Mucosa of descending colon (tissue), 3 donors: Measurements from ENCODE around the gene ADAMTS17. TPM values are rescaled to one million over a fixed set of nuclear protein-coding genes. Genes with fewer than 3 reads are reported as not detected.

Source experiments
- ATAC-seq: fragments of 200-7000 bp; cut with Tn5 transposase; one replicate; pipeline ENCODE4 v1.9.1; 2020; ENCODE audit warnings: mild to moderate bottlenecking, moderate library complexity
- DNase-seq, 3 donors: peaks; one replicate each; pipeline ENCODE4 v3.0.0-alpha.2; 2020
- H3K36me3 ChIP-seq: fragments of 200-600 bp; one replicate; pipeline ENCODE4 v1.8.0; 2021; ENCODE audit warnings: low read depth, mild to moderate bottlenecking
- H3K4me1 ChIP-seq: fragments of 200-600 bp; one replicate; pipeline ENCODE4 v1.8.0; 2021; ENCODE audit warnings: low read depth, mild to moderate bottlenecking
- H3K4me3 ChIP-seq: fragments of 200-600 bp; one replicate; pipeline ENCODE4 v1.8.0; 2021; ENCODE audit warnings: mild to moderate bottlenecking
- H3K9me3 ChIP-seq: fragments of 200-600 bp; one replicate; pipeline ENCODE4 v1.8.0; 2021; ENCODE audit warnings: mild to moderate bottlenecking
- intact Hi-C, 2 donors: fragments of 100-400 bp; cut with DNase I in 1 of 2; cut with micrococcal nuclease in 1 of 2; formaldehyde crosslinking; loops; one replicate each; pipeline versions ENCODE4 v1.11.0 to v1.11.1; 2022; cut with DNase I, micrococcal nuclease
- total RNA-seq, 3 donors: library from RNA; stranded (reverse); fragmentation: NEBNext Ultra II Directional in 2 of 3; extraction: Animal tissue kit (Norgen Biotek cat#: 25700) in 2 of 3; gene quantifications; one replicate each; pipeline versions ENCODE4 v1.2.1 to v1.2.4, GENCODE V29; 2021 to 2023
- TF ChIP-seq, protein P1 (sequence below): fragments of 200-600 bp; IDR thresholded peaks from one replicate; pipeline ENCODE4 v1.8.0; 2022; ENCODE audit warnings: antibody characterized with exemption, mild to moderate bottlenecking
- donor health status: DM: no; HTN: no; CAD: no; lungs with moderate emphysema.
- donor health status: DM: no; HTN: no; CAD: no.
- donor health status: DM: no; HTN: yes; CAD: no.

The ADAMTS17 gene
- total RNA-seq, 3 donors from 2014 or later, result 5.2 to 13.8 (median 6.3) TPM

DNA sequence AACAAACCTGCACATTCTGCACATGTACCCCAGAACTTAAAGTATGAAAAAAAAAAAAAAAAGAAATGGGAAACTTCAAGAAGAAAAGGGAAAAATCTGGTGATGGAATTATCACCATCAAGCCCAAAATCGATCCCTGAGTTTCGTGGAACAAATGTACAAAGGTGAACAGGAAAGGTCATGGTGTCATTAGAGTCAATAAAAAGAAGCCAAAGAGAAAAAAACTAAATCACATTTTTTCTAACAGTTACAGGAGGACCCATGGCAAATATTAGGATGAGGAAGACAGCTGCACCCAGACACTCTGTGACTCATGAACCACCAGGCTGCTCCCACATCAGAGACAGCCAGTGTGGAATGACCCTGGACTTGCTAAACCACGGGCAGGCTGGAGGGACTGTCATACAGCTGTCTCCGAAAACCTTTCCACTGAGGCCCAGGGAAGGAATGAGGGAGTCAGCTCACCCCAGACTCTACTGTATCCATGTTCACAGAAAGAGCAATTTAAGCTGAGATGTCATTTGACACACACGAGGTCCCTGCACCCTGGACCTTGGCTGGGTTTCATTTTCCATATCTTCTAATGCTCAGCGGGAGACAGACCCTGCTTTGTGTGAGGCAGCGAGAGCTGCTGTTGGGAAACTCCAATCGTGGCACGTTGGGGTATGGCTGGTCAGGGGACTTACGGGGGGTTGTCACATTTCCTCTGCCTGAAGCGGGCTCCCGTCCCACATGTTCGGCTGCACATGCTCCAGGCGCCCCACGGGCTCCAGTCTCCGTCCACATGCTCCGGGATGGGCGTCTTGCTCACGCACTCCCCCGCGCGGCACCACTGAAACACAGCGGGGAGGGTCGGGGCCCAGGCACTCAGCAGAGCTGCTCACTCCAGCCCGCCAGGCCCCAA is 210.2 kb downstream of the ADAMTS17 start:
- intact Hi-C loops, result no loop called here
- peak; percentile 67 for ATAC-seq
- peak in 2 of 3 donors; percentile 27 to 60 for DNase-seq
- no peaks in the 10 kb centered on the region for H3K9me3 ChIP-seq
- H3K36me3 ChIP-seq, result no peaks in the 10 kb centered on the region
- H3K4me1 ChIP-seq, result no peaks in the 10 kb centered on the region
- H3K4me3 ChIP-seq, result no peak overlapping the region
- TF ChIP-seq, protein P1, sequence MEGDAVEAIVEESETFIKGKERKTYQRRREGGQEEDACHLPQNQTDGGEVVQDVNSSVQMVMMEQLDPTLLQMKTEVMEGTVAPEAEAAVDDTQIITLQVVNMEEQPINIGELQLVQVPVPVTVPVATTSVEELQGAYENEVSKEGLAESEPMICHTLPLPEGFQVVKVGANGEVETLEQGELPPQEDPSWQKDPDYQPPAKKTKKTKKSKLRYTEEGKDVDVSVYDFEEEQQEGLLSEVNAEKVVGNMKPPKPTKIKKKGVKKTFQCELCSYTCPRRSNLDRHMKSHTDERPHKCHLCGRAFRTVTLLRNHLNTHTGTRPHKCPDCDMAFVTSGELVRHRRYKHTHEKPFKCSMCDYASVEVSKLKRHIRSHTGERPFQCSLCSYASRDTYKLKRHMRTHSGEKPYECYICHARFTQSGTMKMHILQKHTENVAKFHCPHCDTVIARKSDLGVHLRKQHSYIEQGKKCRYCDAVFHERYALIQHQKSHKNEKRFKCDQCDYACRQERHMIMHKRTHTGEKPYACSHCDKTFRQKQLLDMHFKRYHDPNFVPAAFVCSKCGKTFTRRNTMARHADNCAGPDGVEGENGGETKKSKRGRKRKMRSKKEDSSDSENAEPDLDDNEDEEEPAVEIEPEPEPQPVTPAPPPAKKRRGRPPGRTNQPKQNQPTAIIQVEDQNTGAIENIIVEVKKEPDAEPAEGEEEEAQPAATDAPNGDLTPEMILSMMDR, result no peak

DNA sequence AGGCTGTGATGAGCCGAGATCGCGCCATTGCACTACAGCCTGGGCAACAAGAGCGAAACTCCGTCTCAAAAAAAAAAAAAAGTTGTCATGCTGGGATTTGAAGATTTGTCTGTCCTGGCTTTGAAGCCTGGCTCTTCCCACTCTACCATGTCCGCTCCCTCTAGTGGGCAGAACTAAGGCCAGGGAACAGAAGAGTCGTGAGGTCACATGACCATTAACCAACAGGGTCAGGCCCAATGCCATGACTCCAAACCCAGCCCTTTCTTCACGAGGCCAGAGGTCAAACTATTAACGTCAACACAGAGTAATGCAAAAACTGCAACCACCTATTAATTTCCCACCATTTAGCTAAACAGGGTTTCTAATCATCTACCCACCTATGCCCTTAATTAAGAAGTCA is 212.1 kb downstream of the ADAMTS17 start:
- Histone ChIP-seq H3K36me3 (no peaks in the 10 kb centered on the region), H3K9me3 (no peaks in the 10 kb centered on the region), H3K4me3 (no peak overlapping the region), H3K4me1 (no peaks in the 10 kb centered on the region)
- no peak for ATAC-seq
- intact Hi-C loops, result no loop called here
- TF ChIP-seq, protein P1, result no peak
- DNase-seq, result no peak

DNA sequence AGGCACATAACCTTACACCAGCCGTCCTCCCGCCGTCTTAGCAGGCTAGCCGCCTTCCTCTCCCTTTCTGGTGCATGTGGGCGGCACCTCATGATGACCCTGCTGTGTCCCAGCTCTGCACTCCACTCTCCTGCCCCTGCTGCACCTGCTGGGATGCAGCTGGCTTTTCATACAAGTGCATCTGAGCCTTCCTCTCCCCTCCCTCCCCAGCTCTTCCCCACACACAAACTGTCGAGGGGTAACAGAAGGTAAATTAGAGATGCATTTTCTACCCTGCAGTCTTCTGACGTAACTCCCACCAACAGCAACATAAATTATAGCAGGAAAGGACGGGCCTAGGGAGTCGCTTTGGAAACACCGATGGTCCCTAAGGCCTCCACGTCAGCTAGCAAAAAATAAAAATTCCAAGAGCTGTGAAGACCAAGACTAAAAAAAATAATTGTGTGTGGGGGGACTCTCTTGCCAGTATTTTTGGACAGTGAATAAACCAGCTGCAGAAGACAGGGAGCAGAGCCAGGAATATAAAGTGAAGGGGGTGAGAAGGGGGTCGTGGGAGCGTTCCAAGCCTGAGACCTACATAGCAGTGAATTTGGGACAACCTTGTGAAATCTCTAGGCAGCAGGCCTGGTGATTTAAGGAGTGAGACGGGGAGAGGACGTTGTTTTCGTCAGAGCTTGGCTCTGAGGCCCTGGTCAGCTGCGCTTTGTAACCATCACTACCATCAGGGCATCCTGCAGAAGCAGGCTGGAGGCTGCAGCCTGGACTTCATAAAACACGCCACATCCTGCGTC is 216.2 kb downstream of the ADAMTS17 start:
- peak in 1 of 3 donors; percentile 28 for DNase-seq
- H3K36me3 ChIP-seq, result no peaks in the 10 kb centered on the region
- H3K4me3 ChIP-seq, result no peak overlapping the region
- no peaks in the 10 kb centered on the region for H3K4me1 ChIP-seq
- intact Hi-C loops, result no loop called here
- ATAC-seq, result peak; percentile 14
- TF ChIP-seq, protein P1, result no peak
- peaks cover 18% of the 10 kb centered on the region for H3K9me3 ChIP-seq

DNA sequence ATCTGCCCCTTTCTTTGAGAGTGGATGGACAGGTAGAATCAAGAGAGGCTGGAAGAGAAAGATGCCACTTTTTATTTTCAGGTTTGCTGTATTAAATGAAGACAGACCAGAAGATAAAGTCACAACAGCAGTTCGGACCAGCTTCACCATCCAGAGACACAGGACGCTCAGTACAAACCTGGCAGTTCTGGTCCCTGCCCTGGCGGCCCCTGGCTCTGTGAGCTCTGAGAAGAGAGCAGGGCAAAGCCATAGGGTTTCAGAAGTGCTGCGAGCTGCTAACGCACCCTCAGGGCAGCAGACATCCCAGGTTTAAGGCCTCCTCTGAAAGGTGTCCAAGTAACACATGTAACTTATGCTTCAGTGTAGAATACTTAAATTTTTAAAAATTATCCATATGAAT is 216.8 kb downstream of the ADAMTS17 start:
- TF ChIP-seq, protein P1, result no peak

DNA sequence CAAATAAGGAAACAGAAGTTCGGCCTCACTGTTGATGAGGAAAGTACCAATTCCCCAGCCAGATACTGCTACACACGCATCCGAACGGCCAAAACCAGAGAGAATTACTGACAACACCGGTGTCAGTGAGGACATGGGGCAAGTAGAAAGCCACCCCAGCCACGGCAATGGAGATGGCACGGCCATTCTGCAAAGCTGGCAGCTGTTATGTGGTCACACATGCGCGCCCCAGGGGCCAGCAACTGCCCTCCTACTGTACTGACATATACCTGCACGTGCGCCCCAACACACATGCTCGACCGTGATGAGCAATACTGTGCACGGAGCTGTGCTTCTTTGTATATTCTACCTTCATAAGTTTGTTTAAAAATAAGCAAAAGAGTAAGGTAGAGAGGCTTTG is 217.4 kb downstream of the ADAMTS17 start:
- TF ChIP-seq, protein P1, result no peak
- H3K4me3 ChIP-seq, result no peak overlapping the region
- peaks cover 18% of the 10 kb centered on the region for H3K9me3 ChIP-seq
- no peak for DNase-seq
- H3K4me1 ChIP-seq, result no peaks in the 10 kb centered on the region
- H3K36me3 ChIP-seq, result no peaks in the 10 kb centered on the region
- ATAC-seq, result no peak
- intact Hi-C loops, result no loop called here

More for the DNA sequence above, 216.8 kb downstream of the ADAMTS17 start:
- intact Hi-C loops, result no loop called here
- Histone ChIP-seq H3K4me1 (no peaks in the 10 kb centered on the region), H3K36me3 (no peaks in the 10 kb centered on the region), H3K4me3 (no peak overlapping the region), H3K9me3 (peaks cover 18% of the 10 kb centered on the region)
- DNase-seq (no peak), ATAC-seq (no peak)
